ENCODE measurements around the gene MYO7A. TPM values are rescaled to one million over a fixed set of nuclear protein-coding genes. Genes with fewer than 3 reads are reported as not detected.

The MYO7A gene
- total RNA-seq = 0.11 and 0.12 TPM in 2 replicates

GRCh38 chr11:77127920-77128691, at the start of gene MYO7A:
TSS of gene MYO7A (plus strand) at chr11:77128246. CDS start at chr11:77130635, 2,389 bp downstream.

DNA sequence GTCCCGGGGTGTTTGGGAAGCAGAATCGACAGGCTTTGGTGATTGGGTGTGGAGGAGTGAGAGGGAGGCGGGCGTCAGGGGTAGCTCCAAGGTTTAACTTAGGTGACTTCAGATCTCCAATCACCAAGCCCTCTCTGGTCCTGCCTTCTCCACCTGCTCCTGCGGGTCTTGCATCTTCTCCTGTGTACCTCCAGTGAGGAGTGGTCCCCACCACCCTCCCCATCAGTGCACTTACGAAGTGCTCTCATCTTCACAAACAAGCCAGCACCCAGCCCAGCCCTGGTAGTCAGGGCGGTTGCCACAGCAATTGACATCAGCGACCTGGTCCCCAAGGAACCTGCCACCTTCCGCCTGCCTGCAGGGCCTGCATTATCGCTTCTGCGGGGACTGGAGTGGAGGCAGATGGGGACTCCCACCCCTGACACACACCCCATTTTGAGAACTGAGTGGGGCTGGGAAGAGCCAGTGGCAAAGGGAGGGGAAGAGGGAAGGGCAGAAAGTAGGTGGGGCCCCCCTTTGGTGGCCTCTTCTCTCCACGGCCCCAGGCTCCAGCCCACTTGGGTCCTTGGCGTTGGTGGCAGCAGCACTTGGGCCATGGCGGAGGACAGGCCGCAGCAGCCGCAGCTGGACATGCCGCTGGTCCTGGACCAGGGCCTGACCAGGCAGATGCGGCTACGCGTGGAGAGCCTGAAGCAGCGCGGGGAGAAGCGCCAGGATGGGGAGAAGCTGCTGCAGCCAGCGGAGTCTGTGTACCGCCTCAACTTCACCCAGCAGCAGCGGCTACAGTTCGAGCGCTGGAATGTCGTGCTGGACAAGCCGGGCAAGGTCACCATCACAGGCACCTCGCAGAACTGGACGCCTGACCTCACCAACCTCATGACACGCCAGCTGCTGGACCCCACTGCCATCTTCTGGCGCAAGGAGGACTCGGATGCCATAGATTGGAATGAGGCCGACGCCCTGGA, 25.5 kb upstream of the MYO7A start, which contains the start of gene OMP:
TSS of gene OMP (plus strand) at position 595 of the 965 bp plus-strand sequence. CDS start at position 595, 0 bp downstream.

Other genes starting within 250 kb of the MYO7A start
- not detected in 2 replicates for gene B3GNT6, start 93.8 kb upstream of the MYO7A start, total RNA-seq
- 13.5 and 17.5 TPM in 2 replicates for gene CAPN5, start 61.3 kb upstream of the MYO7A start, total RNA-seq
- 0.75 TPM in 1 of 2 replicates, not detected in the other for gene OMP, start 25.4 kb upstream of the MYO7A start, total RNA-seq
- not detected in 2 replicates for gene GDPD4, start 173.4 kb downstream of the MYO7A start, total RNA-seq

All from uterine smooth muscle cell (primary cell).